ENCODE data around the gene ALPL. TPM values are rescaled to one million over a fixed set of nuclear protein-coding genes. Genes with fewer than 3 reads are reported as not detected.

The ALPL gene
- total RNA-seq, 2 donors from 2014 or later = 1.6 to 1.7 TPM

- Histone ChIP-seq H3K9me3 (no peaks in the 10 kb centered on the region), H3K4me1 (no peaks in the 10 kb centered on the region), H3K27ac (no peak overlapping the region), H3K27me3 (no peaks in the 10 kb centered on the region), H3K9ac (ENCODE audit: low read depth in 2 of 2, low read length in 2 of 2) (no peak overlapping the region), H3K4me3 (no peak overlapping the region), H3K36me3 (no peaks in the 10 kb centered on the region)
- no peak for DNase-seq
- intact Hi-C loops (cut with DNase I) = no loop called here
- no peak for TF ChIP-seq CTCF (IDR thresholded peaks at IDR 0.05)
Observed at GRCh38 chr1:21603177-21604138, 94.2 kb downstream of the ALPL start.

- no peak for DNase-seq
- Histone ChIP-seq H3K9ac (ENCODE audit: low read depth in 2 of 2, low read length in 2 of 2) (no peak overlapping the region), H3K27ac (no peak overlapping the region), H3K36me3 (no peaks in the 10 kb centered on the region), H3K9me3 (no peaks in the 10 kb centered on the region), H3K4me3 (no peak overlapping the region), H3K27me3 (no peaks in the 10 kb centered on the region), H3K4me1 (no peaks in the 10 kb centered on the region)
- intact Hi-C loops (cut with DNase I) = no loop called here
- no peak for TF ChIP-seq CTCF (IDR thresholded peaks at IDR 0.05)
Observed at GRCh38 chr1:21604208-21604957, 95.2 kb downstream of the ALPL start.

- no peak overlapping the region for H3K27ac ChIP-seq
- H3K4me1 ChIP-seq = no peaks in the 10 kb centered on the region
- H3K36me3 ChIP-seq = no peaks in the 10 kb centered on the region
- no peak overlapping the region for H3K4me3 ChIP-seq
- intact Hi-C loops (cut with DNase I) = no loop called here
- no peaks in the 10 kb centered on the region for H3K9me3 ChIP-seq
- no peak for TF ChIP-seq CTCF (IDR thresholded peaks at IDR 0.05)
- DNase-seq = no peak
- no peak overlapping the region for H3K9ac ChIP-seq (ENCODE audit: low read depth in 2 of 2, low read length in 2 of 2)
- H3K27me3 ChIP-seq = no peaks in the 10 kb centered on the region
Observed at GRCh38 chr1:21605012-21605715, 95.9 kb downstream of the ALPL start.

GRCh38 chr1:21605964-21606705, 96.9 kb downstream of the ALPL start:
- H3K36me3 ChIP-seq = no peaks in the 10 kb centered on the region
- intact Hi-C loops (cut with DNase I) = no loop called here
- no peak overlapping the region for H3K27ac ChIP-seq
- TF ChIP-seq CTCF (IDR thresholded peaks at IDR 0.05) = no peak
- H3K27me3 ChIP-seq = no peaks in the 10 kb centered on the region
- DNase-seq = no peak
- no peaks in the 10 kb centered on the region for H3K9me3 ChIP-seq
- no peaks in the 10 kb centered on the region for H3K4me1 ChIP-seq
- no peak overlapping the region for H3K4me3 ChIP-seq
- H3K9ac ChIP-seq (ENCODE audit: low read depth in 2 of 2, low read length in 2 of 2) = no peak overlapping the region
